Gastrocnemius medialis (tissue), 4 donors: ENCODE data around the gene TAF13.

Experiments
- POLR2A ChIP-seq, 2 donors: fragments of 450-650 bp; IDR thresholded peaks; one replicate each; pipeline ENCODE4 v1.6.1; 2017; ENCODE audit warnings: antibody characterized with exemption in 2 of 2, mild to moderate bottlenecking in 2 of 2, moderate library complexity in 2 of 2
- TF ChIP-seq, protein P1 (sequence below), 5 experiments: fragments of 450-650 bp in 3 of 5; fragments of 200-600 bp in 2 of 5; sonication (generic) in 2 of 5; IDR thresholded peaks in 4 of 5; conservative IDR thresholded peaks in 1 of 5; 1 replicate in 4 of 5; 2 replicates in 1 of 5; pipeline ENCODE4 v1.5.1; 2016 to 2019; ENCODE audit warnings: antibody characterized with exemption in 5 of 5, mild to moderate bottlenecking in 3 of 5, moderate library complexity in 3 of 5

DNA sequence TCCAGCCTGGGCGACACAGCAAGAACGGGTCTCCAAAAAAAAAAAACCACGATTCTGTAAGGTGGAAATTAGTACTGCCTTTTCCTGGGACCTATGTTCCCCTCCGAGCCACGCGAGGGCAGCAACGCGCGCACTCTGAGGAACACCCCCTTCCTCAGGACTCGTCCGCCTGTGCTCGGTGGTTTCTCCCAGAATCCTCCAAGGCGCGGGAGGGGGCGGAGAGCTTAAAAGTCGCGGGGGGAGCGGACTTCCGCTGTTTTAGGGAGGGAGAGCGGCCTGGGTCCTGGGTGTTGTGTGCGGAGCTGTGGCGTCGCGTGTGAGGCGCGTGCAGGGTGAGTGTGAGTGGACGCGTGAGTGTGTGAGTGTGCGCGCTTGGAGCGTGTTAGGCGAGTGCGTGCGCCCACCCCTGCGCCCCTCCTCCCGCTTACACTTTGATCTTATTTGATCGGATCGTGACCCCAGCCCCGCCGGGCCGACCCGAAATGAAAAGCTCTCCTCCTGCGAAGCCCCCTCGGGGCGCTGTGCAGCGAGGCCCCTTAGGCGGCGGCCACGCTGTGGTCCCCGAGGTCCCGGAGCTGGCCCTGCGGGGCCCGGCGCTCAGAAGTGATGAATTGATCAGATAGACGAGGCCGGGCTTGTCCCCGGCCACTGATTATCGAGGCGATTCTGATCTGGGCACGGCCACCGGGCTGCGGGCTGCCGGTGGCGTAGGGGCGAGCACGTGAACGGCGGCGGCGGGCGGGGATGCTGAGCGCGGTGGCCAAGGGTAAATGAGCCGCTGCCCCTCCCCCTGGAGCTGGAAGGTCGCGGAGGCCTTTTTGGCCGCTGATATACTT is 24.4 kb upstream of the TAF13 start:
- TF ChIP-seq, protein P1, sequence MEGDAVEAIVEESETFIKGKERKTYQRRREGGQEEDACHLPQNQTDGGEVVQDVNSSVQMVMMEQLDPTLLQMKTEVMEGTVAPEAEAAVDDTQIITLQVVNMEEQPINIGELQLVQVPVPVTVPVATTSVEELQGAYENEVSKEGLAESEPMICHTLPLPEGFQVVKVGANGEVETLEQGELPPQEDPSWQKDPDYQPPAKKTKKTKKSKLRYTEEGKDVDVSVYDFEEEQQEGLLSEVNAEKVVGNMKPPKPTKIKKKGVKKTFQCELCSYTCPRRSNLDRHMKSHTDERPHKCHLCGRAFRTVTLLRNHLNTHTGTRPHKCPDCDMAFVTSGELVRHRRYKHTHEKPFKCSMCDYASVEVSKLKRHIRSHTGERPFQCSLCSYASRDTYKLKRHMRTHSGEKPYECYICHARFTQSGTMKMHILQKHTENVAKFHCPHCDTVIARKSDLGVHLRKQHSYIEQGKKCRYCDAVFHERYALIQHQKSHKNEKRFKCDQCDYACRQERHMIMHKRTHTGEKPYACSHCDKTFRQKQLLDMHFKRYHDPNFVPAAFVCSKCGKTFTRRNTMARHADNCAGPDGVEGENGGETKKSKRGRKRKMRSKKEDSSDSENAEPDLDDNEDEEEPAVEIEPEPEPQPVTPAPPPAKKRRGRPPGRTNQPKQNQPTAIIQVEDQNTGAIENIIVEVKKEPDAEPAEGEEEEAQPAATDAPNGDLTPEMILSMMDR (IDR thresholded peaks at IDR 0.05 in 4 of 5, conservative IDR thresholded peaks at IDR 0.05 in 1 of 5), result peak; percentile 80 to 92 (median 85)
- peak; percentile 94 to 95 for TF ChIP-seq POLR2A (IDR thresholded peaks at IDR 0.05)
